OCI-LY1 (cell line): ENCODE measurements around the gene PSMA2.

Experiments
- H2AFZ ChIP-seq: fragments of 200-600 bp; sonication (generic), shearing (Covaris generic); 2 replicates; pipeline ENCODE4 v1.6.0; 2014; ENCODE audit warnings: antibody characterized with exemption, mild to moderate bottlenecking, low read length
- H3F3A ChIP-seq: fragments of 200-600 bp; sonication (generic), shearing (Covaris generic); 2 replicates; pipeline ENCODE4 v1.6.0; 2014; ENCODE audit warnings: mild to moderate bottlenecking, antibody characterized with exemption, low read length, moderate library complexity; ENCODE audit not compliant: insufficient read depth
- H3K27ac ChIP-seq: fragments of 200-600 bp; sonication (generic); 2 replicates; pipeline ENCODE4 v1.5.1; 2014; ENCODE audit warnings: low read length, mixed run types, mild to moderate bottlenecking, low read depth; ENCODE audit not compliant: poor library complexity, severe bottlenecking
- H3K27me3 ChIP-seq: fragments of 200-600 bp; sonication (generic); 2 replicates; pipeline ENCODE4 v1.6.0; 2014; ENCODE audit warnings: antibody characterized with exemption, mild to moderate bottlenecking, low read length, moderate library complexity; ENCODE audit not compliant: insufficient read depth
- H3K36me3 ChIP-seq: fragments of 200-600 bp; sonication (generic); 2 replicates; pipeline ENCODE4 v1.6.1; 2014; ENCODE audit warnings: mild to moderate bottlenecking, antibody characterized with exemption, low read length, moderate library complexity, mixed read lengths; ENCODE audit not compliant: insufficient read depth
- H3K4me1 ChIP-seq: fragments of 200-600 bp; sonication (generic); 2 replicates; pipeline ENCODE4 v1.5.1; 2014; ENCODE audit warnings: mild to moderate bottlenecking, low read length, moderate library complexity; ENCODE audit not compliant: insufficient read depth, severe bottlenecking
- H3K4me2 ChIP-seq: fragments of 200-600 bp; sonication (generic), shearing (Covaris generic); 2 replicates; pipeline ENCODE4 v1.6.1; 2014; ENCODE audit warnings: low read length
- H3K4me3 ChIP-seq: fragments of 200-600 bp; sonication (generic); 2 replicates; pipeline ENCODE4 v1.5.1; 2014; ENCODE audit warnings: low read length, low read depth, mild to moderate bottlenecking, mixed read lengths; ENCODE audit not compliant: poor library complexity, severe bottlenecking
- H3K79me2 ChIP-seq: fragments of 200-600 bp; shearing (Covaris generic); 2 replicates; pipeline ENCODE4 v1.6.1; 2016; ENCODE audit warnings: mixed run types, low read length, mixed read lengths; ENCODE audit not compliant: insufficient read depth
- H3K9ac ChIP-seq: fragments of 200-600 bp; sonication (generic), shearing (Covaris generic); 2 replicates; pipeline ENCODE4 v1.6.1; 2014; ENCODE audit warnings: mild to moderate bottlenecking, low read length, mixed read lengths
- H3K9me2 ChIP-seq: fragments of 200-600 bp; sonication (generic), shearing (Covaris generic); 2 replicates; pipeline ENCODE4 v1.6.1; 2014; ENCODE audit warnings: low read depth, mild to moderate bottlenecking, low read length, mixed read lengths
- H3K9me3 ChIP-seq: fragments of 200-600 bp; shearing (Covaris generic); 2 replicates; pipeline ENCODE4 v1.6.1; 2014; ENCODE audit warnings: low read length, mixed read lengths
- H4K20me1 ChIP-seq: fragments of 200-600 bp; sonication (generic), shearing (Covaris generic); 2 replicates; pipeline ENCODE4 v1.6.0; 2016; ENCODE audit warnings: mild to moderate bottlenecking, low read length; ENCODE audit not compliant: insufficient read depth
- EZH2 ChIP-seq: fragments of 200-600 bp; sonication (generic), shearing (Covaris generic); IDR thresholded peaks from 2 replicates; pipeline ENCODE4 v1.8.0; 2017; ENCODE audit warnings: borderline replicate concordance, mixed run types, mild to moderate bottlenecking, antibody characterized with exemption, low read length, moderate library complexity, mixed read lengths
- TF ChIP-seq, protein P1 (sequence below): fragments of 200-600 bp; sonication (generic), shearing (Covaris generic); IDR thresholded peaks from 2 replicates; pipeline ENCODE4 v1.5.1; 2017; ENCODE audit warnings: mild to moderate bottlenecking, antibody characterized with exemption, low read length, moderate library complexity, mixed read lengths

The PSMA2 gene

DNA sequence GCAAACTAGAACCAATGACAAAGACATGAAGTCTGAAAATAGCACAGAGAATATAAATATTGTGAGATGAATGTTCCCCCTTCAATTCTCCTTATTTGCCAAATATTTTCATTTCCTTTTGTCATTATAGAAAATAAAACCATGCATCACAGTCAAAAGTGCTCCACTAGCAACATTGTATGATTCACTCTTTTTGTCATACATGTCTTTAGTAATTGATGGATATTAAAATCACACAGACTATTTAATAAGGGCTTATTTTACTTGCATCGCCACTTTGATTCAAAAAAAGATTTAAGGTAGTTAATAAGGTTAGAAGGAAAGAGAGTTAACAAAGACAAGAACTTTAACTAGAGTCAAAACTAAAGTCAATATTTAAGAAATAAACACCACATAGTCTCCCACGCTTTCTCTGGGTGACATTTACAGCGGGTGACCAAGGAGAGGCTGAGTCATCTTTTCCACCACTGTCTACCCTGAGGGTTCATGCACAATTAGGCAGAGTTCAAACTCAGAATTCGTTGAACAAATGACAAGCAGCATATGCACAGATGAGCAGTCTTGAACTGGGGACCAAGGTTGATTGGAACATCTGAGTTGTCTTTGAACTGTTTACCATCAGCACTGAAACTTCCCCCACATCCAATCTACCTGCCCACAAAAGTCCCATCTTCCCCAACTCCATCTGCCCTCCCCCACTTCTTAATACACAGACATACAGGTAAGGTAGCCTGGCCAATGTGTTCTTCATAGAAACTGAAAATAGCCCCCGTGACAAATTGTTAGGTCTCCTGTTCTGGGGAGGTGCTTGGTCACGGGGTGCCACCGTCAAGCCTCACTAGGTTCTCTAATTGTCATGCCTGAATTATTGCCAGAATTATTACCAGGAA lies 62.6 kb downstream of the PSMA2 start:
- H3K4me2 ChIP-seq = no peak overlapping the region
- H3K36me3 ChIP-seq = no peaks in the 10 kb centered on the region
- H3K9me2 ChIP-seq = no peaks in the 10 kb centered on the region
- H3K27me3 ChIP-seq = no peaks in the 10 kb centered on the region
- no peaks in the 10 kb centered on the region for H3K9me3 ChIP-seq
- TF ChIP-seq EZH2 = no peak
- TF ChIP-seq, protein P1, sequence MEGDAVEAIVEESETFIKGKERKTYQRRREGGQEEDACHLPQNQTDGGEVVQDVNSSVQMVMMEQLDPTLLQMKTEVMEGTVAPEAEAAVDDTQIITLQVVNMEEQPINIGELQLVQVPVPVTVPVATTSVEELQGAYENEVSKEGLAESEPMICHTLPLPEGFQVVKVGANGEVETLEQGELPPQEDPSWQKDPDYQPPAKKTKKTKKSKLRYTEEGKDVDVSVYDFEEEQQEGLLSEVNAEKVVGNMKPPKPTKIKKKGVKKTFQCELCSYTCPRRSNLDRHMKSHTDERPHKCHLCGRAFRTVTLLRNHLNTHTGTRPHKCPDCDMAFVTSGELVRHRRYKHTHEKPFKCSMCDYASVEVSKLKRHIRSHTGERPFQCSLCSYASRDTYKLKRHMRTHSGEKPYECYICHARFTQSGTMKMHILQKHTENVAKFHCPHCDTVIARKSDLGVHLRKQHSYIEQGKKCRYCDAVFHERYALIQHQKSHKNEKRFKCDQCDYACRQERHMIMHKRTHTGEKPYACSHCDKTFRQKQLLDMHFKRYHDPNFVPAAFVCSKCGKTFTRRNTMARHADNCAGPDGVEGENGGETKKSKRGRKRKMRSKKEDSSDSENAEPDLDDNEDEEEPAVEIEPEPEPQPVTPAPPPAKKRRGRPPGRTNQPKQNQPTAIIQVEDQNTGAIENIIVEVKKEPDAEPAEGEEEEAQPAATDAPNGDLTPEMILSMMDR = no peak
- no peak overlapping the region for H3K9ac ChIP-seq
- H4K20me1 ChIP-seq = no peaks in the 10 kb centered on the region
- H2AFZ ChIP-seq = no peak overlapping the region
- H3K79me2 ChIP-seq = no peaks in the 10 kb centered on the region
- no peak overlapping the region for H3K4me3 ChIP-seq
- no peaks in the 10 kb centered on the region for H3F3A ChIP-seq
- H3K27ac ChIP-seq = no peak overlapping the region
- H3K4me1 ChIP-seq = no peaks in the 10 kb centered on the region

DNA sequence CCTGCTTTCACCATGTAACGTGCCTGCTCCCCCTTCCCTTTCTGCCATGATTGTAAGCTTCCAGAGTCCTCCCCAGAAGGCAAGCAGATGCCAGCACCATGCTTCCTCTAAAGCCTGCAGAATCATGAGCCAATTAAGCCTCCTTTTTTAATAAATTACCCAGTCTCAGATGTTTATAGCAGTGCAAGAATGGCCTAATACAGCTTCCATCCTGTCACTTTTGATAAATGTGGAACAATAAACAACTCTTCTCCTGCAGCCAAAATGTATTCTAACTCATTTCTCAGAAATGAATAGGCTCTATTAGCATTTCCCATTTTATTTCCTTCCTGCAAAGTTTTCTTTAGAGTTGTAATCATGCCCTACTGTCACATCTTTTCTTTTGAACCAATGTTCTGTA lies 63.5 kb downstream of the PSMA2 start:
- Histone ChIP-seq H3K9me3 (no peaks in the 10 kb centered on the region), H3K4me1 (no peaks in the 10 kb centered on the region), H3K9me2 (no peaks in the 10 kb centered on the region), H3F3A (no peaks in the 10 kb centered on the region), H3K79me2 (no peaks in the 10 kb centered on the region), H2AFZ (no peak overlapping the region), H3K36me3 (no peaks in the 10 kb centered on the region), H3K4me3 (no peak overlapping the region), H3K27ac (no peak overlapping the region), H4K20me1 (no peaks in the 10 kb centered on the region), H3K27me3 (no peaks in the 10 kb centered on the region), H3K4me2 (no peak overlapping the region), H3K9ac (no peak overlapping the region)
- TF ChIP-seq EZH2 = no peak
